ENCODE measurements around the gene USP44. TPM values are rescaled to one million over a fixed set of nuclear protein-coding genes. Genes with fewer than 3 reads are reported as not detected.

The USP44 gene
- total and polyA plus RNA-seq, 5 experiments from 2014 or later: 9.0 to 21.1 (median 15.8) TPM

DNA sequence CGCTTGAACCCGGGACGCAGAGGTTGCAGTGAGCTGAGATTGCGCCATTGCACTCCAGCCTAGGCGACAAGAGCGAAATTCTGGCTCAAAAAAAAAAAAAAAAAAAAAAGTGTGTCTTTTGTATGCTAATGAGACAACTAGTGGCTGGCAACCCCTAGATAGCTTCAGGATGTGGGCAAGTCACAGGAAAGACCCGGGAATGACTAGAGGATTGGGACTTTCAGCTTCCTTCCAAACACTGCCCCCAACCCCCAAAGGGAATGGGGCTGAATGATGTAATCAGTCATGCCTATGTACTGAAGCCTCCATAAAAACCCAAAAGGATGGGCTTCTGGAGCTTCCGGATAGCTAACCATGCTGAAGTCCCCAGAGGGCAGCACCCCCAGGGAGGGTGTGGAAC, 28.6 kb downstream of the USP44 start:
- DNase-seq (no peak), ATAC-seq (no peak)
- H3K9me3 Mint-ChIP-seq: no peaks in the 10 kb centered on the region
- peaks cover 3 to 55% (median 8%) of the 10 kb centered on the region in 3 donors for H3K36me3 Mint-ChIP-seq
- H3K4me1 Mint-ChIP-seq: no peaks in the 10 kb centered on the region
- H3K27me3 Mint-ChIP-seq: no peaks in the 10 kb centered on the region
- no peak overlapping the region for H3K27ac Mint-ChIP-seq
- POLR2A ChIA-PET: no interaction called here
- no peak overlapping the region for H3K4me3 Mint-ChIP-seq

DNA sequence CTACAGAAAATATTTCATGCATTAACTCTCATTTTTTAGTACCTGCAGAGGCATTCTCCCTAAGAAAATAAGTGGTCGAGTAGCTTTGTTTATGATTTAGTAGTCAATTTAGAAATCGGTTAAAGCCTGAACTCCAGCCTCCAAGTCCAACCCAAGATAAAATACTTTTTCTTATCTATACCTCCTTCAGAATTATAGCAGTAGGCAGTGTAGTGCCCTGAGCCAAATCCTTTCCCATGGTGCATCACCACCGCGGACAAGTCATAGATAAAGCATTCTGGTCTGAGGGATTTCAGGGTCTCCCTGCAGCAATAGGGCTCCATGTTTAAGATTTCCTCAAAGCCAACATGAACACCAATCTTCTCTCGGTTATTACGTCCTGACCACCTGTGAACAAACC, 30.5 kb downstream of the USP44 start:
- Mint-ChIP-seq H3K36me3 (peaks cover 8 to 65% (median 10%) of the 10 kb centered on the region in 3 donors), H3K4me3 (no peak overlapping the region)
- POLR2A ChIA-PET: no interaction called here

DNA sequence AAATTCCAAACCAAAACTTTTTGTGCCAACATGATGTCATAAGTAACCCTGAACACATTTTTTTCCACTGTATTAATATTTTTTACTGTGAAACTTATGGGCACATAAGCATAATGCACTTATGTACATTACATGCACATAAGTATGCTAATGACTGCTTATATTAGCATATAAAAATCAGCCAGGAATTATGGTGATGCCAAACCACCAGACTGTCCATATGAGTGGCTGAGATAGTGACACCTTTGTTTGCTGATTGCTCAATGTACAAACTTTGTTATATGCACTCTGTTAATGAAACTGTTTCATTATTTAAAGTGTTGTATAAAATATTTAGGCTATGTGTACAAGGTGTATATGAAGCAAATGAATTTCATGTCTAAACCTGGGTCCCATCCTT, 32.3 kb downstream of the USP44 start:
- H3K4me1 Mint-ChIP-seq: peaks cover 0 to 5% (median under 1%) of the 10 kb centered on the region in 4 donors
- H3K36me3 Mint-ChIP-seq: peaks cover 8 to 78% (median 16%) of the 10 kb centered on the region in 3 donors
- no peak overlapping the region for H3K4me3 Mint-ChIP-seq
- H3K9me3 Mint-ChIP-seq: no peaks in the 10 kb centered on the region
- H3K27me3 Mint-ChIP-seq: no peaks in the 10 kb centered on the region
- DNase-seq (no peak), ATAC-seq (no peak)
- POLR2A ChIA-PET: interaction anchor here (0.7 kb wide), 1 partner anchor 36 kb away, joined by 4 read pairs; no protein-coding TSS in a partner anchor
- no peak overlapping the region for H3K27ac Mint-ChIP-seq

More for the DNA sequence above, 30.5 kb downstream of the USP44 start:
- Mint-ChIP-seq H3K27me3 (no peaks in the 10 kb centered on the region), H3K27ac (peak overlapping the region in 1 of 10 donors; percentile 45), H3K9me3 (no peaks in the 10 kb centered on the region), H3K4me1 (peaks cover 0 to 5% (median under 1%) of the 10 kb centered on the region in 4 donors)
- no peak for ATAC-seq
- no peak for DNase-seq

DNA sequence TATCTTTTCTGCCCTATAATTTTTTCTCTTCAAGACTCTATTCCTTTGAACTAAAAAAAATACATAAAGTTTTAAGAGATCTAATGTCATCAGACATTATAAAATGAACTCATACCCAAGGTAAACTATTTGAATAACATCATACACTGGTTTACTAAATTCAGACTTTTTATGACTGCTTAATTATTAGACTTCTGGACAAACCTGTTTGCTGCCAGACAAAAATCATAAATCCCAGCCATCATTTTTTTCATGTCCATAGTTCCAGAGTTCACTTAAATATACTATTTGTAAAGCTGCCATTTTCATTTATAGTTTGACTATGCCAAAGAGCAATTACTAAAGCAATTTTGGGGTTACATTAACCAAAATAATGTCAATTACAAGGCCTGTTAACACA, 34.0 kb downstream of the USP44 start:
- H3K4me1 Mint-ChIP-seq: peaks cover 0 to 5% (median under 1%) of the 10 kb centered on the region in 4 donors
- DNase-seq (no peak), ATAC-seq (no peak)
- POLR2A ChIA-PET: interaction anchor here (0.5 kb wide), 1 partner anchor 22 kb away, joined by 4 read pairs; no protein-coding TSS in a partner anchor
- H3K36me3 Mint-ChIP-seq: peaks cover 8 to 80% (median 23%) of the 10 kb centered on the region in 3 donors
- no peaks in the 10 kb centered on the region for H3K9me3 Mint-ChIP-seq
- H3K4me3 Mint-ChIP-seq: no peak overlapping the region
- H3K27me3 Mint-ChIP-seq: no peaks in the 10 kb centered on the region
- peak overlapping the region in 3 of 10 donors; percentile 43 to 69 (median 49) for H3K27ac Mint-ChIP-seq

DNA sequence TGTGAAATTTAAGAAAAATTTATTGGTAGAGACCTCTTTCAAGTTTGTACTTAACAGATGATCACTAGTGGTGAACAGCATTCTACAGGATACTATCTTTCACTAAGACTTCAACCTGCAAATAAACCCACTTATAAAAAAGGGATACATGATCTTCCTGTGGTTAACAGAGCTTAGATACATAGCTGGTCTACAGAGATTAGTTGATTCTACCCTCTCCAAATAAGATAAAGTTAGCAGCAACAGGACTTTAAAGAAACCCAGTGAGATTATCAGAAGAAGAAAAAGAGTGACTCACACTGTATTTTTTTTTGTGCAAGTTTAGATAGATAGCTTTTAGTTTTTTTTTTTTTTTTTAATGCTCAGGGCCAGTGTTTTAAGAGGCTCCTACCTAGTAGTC, 34.5 kb downstream of the USP44 start:
- DNase-seq: no peak
- Mint-ChIP-seq H3K27ac (peak overlapping the region in 4 of 10 donors; percentile 11 to 69 (median 55)), H3K36me3 (peaks cover 8 to 80% (median 28%) of the 10 kb centered on the region in 3 donors), H3K4me3 (no peak overlapping the region), H3K4me1 (peaks cover 0 to 5% (median under 1%) of the 10 kb centered on the region in 4 donors), H3K9me3 (no peaks in the 10 kb centered on the region), H3K27me3 (no peaks in the 10 kb centered on the region)
- POLR2A ChIA-PET: interaction anchor here (0.5 kb wide), 1 partner anchor 23 kb away, joined by 4 read pairs; no protein-coding TSS in a partner anchor
- no peak for ATAC-seq

DNA sequence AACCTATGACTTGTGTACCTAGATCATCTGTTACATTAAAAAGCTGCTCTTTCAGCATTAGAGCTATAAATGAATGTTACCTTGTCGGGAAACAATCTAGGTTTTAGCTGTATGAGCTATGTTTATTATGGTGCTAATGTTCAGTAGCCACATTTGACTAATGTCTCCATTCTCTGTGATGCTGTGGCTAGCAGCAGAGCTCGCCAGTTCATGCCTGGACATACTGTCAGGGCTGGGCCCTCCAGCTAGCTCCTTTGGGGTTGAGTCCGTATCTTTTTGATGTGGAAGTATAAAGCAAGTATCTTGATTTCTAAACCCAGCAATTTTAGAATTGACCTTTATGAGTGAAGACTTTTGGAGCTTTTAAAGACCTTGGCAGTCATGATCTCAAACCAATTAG, 36.1 kb downstream of the USP44 start:
- peak overlapping the region in 5 of 10 donors; percentile 22 to 53 (median 38) for H3K27ac Mint-ChIP-seq

DNA sequence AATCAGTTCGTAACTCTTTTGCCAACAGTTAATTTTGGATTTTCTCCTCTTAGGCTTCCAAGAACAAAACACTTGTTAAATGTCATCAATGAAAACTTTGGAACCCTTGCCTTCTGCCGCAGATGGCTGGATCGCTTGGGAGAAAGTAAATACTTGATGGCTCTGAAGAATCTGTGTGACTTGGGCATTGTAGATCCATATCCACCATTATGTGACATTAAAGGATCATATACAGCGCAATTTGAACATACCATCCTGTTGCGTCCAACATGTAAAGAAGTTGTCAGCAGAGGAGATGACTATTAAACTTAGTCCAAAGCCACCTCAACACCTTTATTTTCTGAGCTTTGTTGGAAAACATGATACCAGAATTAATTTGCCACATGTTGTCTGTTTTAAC, 37.7 kb downstream of the USP44 start:
- no peak overlapping the region for H3K27ac Mint-ChIP-seq
- no peak overlapping the region for H3K4me3 Mint-ChIP-seq
- ATAC-seq (no peak), DNase-seq (no peak)
- POLR2A ChIA-PET: no interaction called here
- peaks cover 0 to 8% (median 4%) of the 10 kb centered on the region in 4 donors for H3K4me1 Mint-ChIP-seq
- no peaks in the 10 kb centered on the region for H3K9me3 Mint-ChIP-seq
- peaks cover 0 to 86% (median 29%) of the 10 kb centered on the region in 3 donors for H3K36me3 Mint-ChIP-seq
- H3K27me3 Mint-ChIP-seq: no peaks in the 10 kb centered on the region

More for the DNA sequence above, 36.1 kb downstream of the USP44 start:
- H3K27me3 Mint-ChIP-seq: no peaks in the 10 kb centered on the region
- POLR2A ChIA-PET: no interaction called here
- peaks cover 0 to 5% (median 1%) of the 10 kb centered on the region in 4 donors for H3K4me1 Mint-ChIP-seq
- H3K36me3 Mint-ChIP-seq: peaks cover 0 to 78% (median 28%) of the 10 kb centered on the region in 3 donors
- no peak for DNase-seq
- no peak overlapping the region for H3K4me3 Mint-ChIP-seq
- no peaks in the 10 kb centered on the region for H3K9me3 Mint-ChIP-seq
- no peak for ATAC-seq

DNA sequence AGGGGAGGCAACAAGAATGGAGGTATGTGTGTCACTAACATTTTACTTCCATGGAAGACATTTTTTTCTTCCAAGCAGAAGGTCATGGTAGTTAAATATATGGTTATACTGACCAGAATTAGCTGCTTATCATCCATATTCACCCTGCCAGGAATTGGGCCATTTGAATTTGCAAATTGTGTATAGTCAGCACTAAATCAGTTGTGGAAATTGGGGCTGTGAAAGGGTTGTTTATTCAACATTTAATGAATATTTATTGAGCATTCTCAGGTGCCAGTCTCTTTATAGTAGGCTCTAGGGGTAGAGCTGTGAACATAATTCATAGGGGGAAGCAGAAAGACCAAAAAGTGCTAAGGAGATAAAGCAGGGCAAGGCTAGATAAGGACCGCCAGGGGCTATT, 39.3 kb downstream of the USP44 start:
- peaks cover 0 to 94% (median 36%) of the 10 kb centered on the region in 3 donors for H3K36me3 Mint-ChIP-seq
- ATAC-seq: no peak
- no peaks in the 10 kb centered on the region for H3K9me3 Mint-ChIP-seq
- DNase-seq: no peak
- peaks cover 0 to 9% (median 4%) of the 10 kb centered on the region in 4 donors for H3K4me1 Mint-ChIP-seq
- H3K27me3 Mint-ChIP-seq: no peaks in the 10 kb centered on the region
- POLR2A ChIA-PET: no interaction called here
- H3K4me3 Mint-ChIP-seq: no peak overlapping the region
- H3K27ac Mint-ChIP-seq: peak overlapping the region in 5 of 10 donors; percentile 10 to 48 (median 39)

DNA sequence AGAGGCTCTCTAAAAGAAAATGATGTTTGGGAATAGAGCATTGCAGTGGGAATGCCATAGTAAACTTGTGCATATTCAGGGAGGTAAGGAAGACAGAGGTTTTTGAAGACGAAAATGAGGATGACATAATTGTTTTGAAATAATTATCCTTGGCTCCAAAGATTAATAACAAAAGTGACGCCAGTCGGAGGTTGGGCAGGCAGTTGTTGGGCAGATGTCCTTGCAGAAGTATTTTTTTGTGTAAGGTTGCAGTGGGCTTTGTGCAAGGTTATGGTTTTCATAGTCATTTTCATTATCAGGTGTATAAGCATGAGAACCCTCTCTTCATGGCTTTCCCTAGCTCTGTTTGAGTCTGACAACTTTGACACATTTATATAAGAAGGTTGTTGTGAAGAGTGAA, 42.0 kb downstream of the USP44 start:
- POLR2A ChIA-PET: no interaction called here
- H3K27ac Mint-ChIP-seq: peak overlapping the region in 5 of 10 donors; percentile 6 to 41 (median 28)
- no peak overlapping the region for H3K4me3 Mint-ChIP-seq

DNA sequence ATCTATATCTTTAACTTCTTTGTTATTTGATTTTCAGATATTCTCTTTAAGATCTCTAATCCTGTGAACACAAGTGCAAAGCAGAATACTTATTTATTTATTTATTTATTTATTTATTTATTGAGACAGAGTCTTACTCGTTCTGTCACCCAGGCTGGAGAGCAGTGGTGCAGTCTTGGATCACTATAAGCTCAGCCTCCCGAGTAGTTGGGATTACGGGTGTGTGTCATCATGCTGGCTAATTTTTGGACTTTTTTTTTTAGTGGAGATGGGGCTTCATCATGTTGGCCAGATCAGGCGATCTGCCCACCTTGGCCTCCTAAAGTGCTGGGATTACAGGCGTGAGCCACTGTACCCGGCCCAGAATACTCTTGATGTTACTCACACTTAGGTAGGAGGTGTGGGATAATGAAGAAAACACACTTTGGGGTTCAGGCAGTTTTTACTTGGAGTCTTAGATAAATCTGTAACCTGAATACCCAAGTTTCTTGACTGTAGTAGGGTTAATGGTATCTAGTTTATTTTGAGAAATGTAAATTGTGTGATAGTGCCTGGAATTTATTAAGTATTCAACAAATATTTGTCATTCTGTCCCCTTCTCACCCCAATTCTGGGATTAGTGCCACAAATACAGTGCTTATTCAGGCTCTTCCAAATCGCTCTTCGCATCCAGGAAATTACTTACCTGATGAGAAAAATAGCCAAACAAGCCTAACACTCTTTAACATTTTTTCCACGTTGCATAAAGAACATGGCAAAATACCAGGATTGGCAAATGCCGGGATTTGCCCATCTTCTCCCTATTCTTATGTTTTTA, 44.4 kb downstream of the USP44 start:
- ATAC-seq (no peak), DNase-seq (no peak)
- Mint-ChIP-seq H3K27ac (peak overlapping the region in 1 of 10 donors; percentile 11), H3K9me3 (no peaks in the 10 kb centered on the region), H3K4me1 (peaks cover 9 to 19% (median 12%) of the 10 kb centered on the region in 4 donors), H3K36me3 (peaks cover 0 to 97% (median 31%) of the 10 kb centered on the region in 3 donors), H3K4me3 (no peak overlapping the region), H3K27me3 (no peaks in the 10 kb centered on the region)
- POLR2A ChIA-PET: interaction anchor here (1.5 kb wide), 1 partner anchor 33 kb away, joined by 4 read pairs; the partner anchor contains the start of gene METAP2

More for the DNA sequence above, 42.0 kb downstream of the USP44 start:
- no peak for DNase-seq
- no peaks in the 10 kb centered on the region for H3K27me3 Mint-ChIP-seq
- peaks cover 0 to 98% (median 34%) of the 10 kb centered on the region in 3 donors for H3K36me3 Mint-ChIP-seq
- H3K9me3 Mint-ChIP-seq: no peaks in the 10 kb centered on the region
- no peak for ATAC-seq
- H3K4me1 Mint-ChIP-seq: peaks cover 0 to 9% (median 4%) of the 10 kb centered on the region in 4 donors

DNA sequence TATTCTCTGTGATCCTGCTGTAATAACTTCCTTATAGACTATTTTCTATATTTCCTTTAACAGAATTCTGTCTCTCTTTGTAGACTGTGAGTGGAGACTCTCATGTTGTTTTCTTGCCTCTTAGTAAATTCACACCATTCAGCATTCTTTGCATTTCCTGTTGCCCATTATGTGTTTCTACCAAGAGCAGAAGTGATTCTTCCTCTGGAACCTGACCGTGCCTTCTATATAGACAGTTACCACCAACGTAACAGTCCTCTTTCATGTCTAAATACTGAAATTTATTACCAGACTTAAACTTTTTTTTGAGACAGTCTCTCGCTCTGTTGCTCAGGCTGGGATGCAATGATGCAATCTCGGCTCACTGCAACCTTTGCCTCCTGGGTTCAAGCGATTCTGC, 46.2 kb downstream of the USP44 start:
- H3K36me3 Mint-ChIP-seq: peaks cover 6 to 88% (median 28%) of the 10 kb centered on the region in 3 donors
- DNase-seq: no peak
- H3K27ac Mint-ChIP-seq: peak overlapping the region in 1 of 10 donors; percentile 43
- H3K4me1 Mint-ChIP-seq: peaks cover 12 to 19% (median 14%) of the 10 kb centered on the region in 4 donors
- no peaks in the 10 kb centered on the region for H3K9me3 Mint-ChIP-seq
- H3K4me3 Mint-ChIP-seq: no peak overlapping the region
- no peak for ATAC-seq
- H3K27me3 Mint-ChIP-seq: no peaks in the 10 kb centered on the region
- POLR2A ChIA-PET: interaction anchor here (1.5 kb wide), 1 partner anchor 31 kb away, joined by 4 read pairs; the partner anchor contains the start of gene METAP2

DNA sequence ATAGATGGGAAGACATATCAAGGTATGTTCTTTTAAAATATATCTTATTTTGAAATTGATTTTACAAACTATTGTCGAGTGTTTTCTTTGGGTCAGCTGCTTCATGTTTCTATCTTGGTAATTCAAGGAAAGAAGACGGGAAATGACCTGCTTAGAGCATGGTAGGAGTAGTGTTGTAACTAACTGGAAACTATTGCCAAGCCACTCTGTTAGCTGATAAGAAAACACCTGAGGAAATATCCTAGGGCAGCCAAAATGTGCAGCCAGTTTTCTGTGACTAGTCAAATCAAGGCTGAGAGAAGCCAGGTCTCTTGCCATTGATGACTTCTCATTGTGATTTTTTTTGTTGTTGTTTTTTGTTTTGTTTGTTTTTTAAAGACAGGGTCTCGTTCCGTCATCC, 47.1 kb downstream of the USP44 start:
- DNase-seq (no peak), ATAC-seq (no peak)
- no peaks in the 10 kb centered on the region for H3K9me3 Mint-ChIP-seq
- H3K4me3 Mint-ChIP-seq: no peak overlapping the region
- H3K27ac Mint-ChIP-seq: peak overlapping the region in 1 of 10 donors; percentile 71
- no peaks in the 10 kb centered on the region for H3K27me3 Mint-ChIP-seq
- H3K4me1 Mint-ChIP-seq: peaks cover 12 to 26% (median 20%) of the 10 kb centered on the region in 4 donors
- POLR2A ChIA-PET: no interaction called here
- peaks cover 6 to 88% (median 35%) of the 10 kb centered on the region in 3 donors for H3K36me3 Mint-ChIP-seq

DNA sequence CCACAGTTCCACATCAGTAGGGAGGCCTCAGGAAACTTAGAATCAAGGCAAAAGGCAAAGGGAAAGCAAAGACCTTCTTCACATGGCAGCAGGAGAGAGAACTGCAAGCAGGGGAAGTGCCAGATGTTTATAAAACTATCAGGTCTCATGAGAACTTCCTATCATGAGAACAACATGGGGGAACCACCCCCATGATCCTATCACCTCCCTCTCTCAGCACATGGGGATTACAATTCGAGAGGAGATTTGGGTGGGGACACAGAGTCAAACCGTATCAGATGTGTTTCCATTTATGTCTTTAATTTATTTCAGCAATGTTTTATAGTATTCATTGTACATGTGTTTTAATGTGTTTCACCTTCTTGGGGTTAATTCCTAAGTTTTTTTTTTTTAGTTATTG, 51.5 kb downstream of the USP44 start:
- Mint-ChIP-seq H3K4me1 (peaks cover 13 to 25% (median 21%) of the 10 kb centered on the region in 4 donors), H3K27ac (peak overlapping the region in 5 of 10 donors; percentile 5 to 53 (median 33)), H3K4me3 (no peak overlapping the region), H3K36me3 (peaks cover 6 to 85% (median 51%) of the 10 kb centered on the region in 3 donors), H3K27me3 (no peaks in the 10 kb centered on the region), H3K9me3 (no peaks in the 10 kb centered on the region)
- DNase-seq (no peak), ATAC-seq (no peak)
- POLR2A ChIA-PET: no interaction called here
